Heart left ventricle (tissue), 16 donors: ENCODE results near the gene CCBE1. TPM values are rescaled to one million over a fixed set of nuclear protein-coding genes. Genes with fewer than 3 reads are reported as not detected.

Experiments used
- ATAC-seq, 4 donors: fragments of 200-7000 bp; cut with Tn5 transposase; one replicate each; pipeline ENCODE4 v1.9.1; 2020 to 2022; ENCODE audit warnings: moderate library complexity in 4 of 4, mild to moderate bottlenecking in 3 of 4, moderate number of reproducible peaks in 1 of 4
- DNase-seq, 5 donors: peaks; one replicate each; pipeline ENCODE4 v3.0.0-alpha.2; 2020
- H3K27ac ChIP-seq, 12 donors: fragments of 200-600 bp; sonication (generic) in 4 of 12; one replicate each; pipeline versions ENCODE4 v1.5.0 to v1.8.0; 2016 to 2022; ENCODE audit warnings: mild to moderate bottlenecking in 2 of 12
- H3K27me3 ChIP-seq, 9 donors: fragments of 200-600 bp; sonication (generic) in 2 of 9; one replicate each; pipeline versions ENCODE4 v1.5.1 to v1.8.0; 2016 to 2022; ENCODE audit warnings: mild to moderate bottlenecking in 3 of 9
- H3K36me3 ChIP-seq, 9 donors: fragments of 200-600 bp; sonication (generic) in 2 of 9; one replicate each; pipeline versions ENCODE4 v1.5.0 to v1.8.0; 2018 to 2022; ENCODE audit warnings: mild to moderate bottlenecking in 2 of 9
- H3K4me1 ChIP-seq, 12 donors: fragments of 200-600 bp; sonication (generic) in 4 of 12; one replicate each; pipeline versions ENCODE4 v1.5.0 to v1.8.0; 2016 to 2022; ENCODE audit warnings: mild to moderate bottlenecking in 3 of 12
- H3K4me3 ChIP-seq, 12 donors: fragments of 200-600 bp; sonication (generic) in 4 of 12; one replicate each; pipeline versions ENCODE4 v1.5.0 to v1.8.0; 2017 to 2022; ENCODE audit warnings: mild to moderate bottlenecking in 9 of 12, moderate library complexity in 4 of 12
- H3K9me3 ChIP-seq, 12 donors: fragments of 200-600 bp; sonication (generic) in 4 of 12; one replicate each; pipeline versions ENCODE4 v1.5.0 to v1.8.0; 2016 to 2022; ENCODE audit warnings: mild to moderate bottlenecking in 1 of 12
- POLR2A ChIP-seq, 2 donors: fragments of 450-650 bp; IDR thresholded peaks; one replicate each; pipeline ENCODE4 v1.6.1; 2017; ENCODE audit warnings: antibody characterized with exemption in 2 of 2, mild to moderate bottlenecking in 2 of 2, moderate library complexity in 2 of 2
- WGBS, 4 donors: extraction: QIAGEN DNeasy Blood & Tissue Kit in 2 of 4; methylation state at CpG; one replicate each; pipeline versions ENCODE4 v1.1.5 to v1.1.7; 2013 to 2018; 5-methylcytosine and 5-hydroxymethylcytosine counted together
- intact Hi-C, 10 donors: fragments of 100-400 bp; cut with DNase I; formaldehyde crosslinking; loops; one replicate each; pipeline versions ENCODE4 v1.11.1 to v1.14.2; 2022
- polyA plus RNA-seq, 2 donors: library from polyadenylated mRNA; stranded (reverse); fragments of 200-250 nt; gene quantifications; one replicate each; pipeline ENCODE4 v1.2.3, GENCODE V29; 2013
- total RNA-seq, 9 donors: library from RNA; depleted of rRNA in 2 of 9; stranded (reverse); fragments of >200 nt in 2 of 9; fragmentation: NEBNext Ultra II Directional in 3 of 9; extraction: Animal tissue kit (Norgen Biotek cat#: 25700) in 3 of 9; gene quantifications; one replicate each; pipeline versions ENCODE4 v1.1.0 to v1.2.4, GENCODE V29; 2016 to 2023
- TF ChIP-seq, protein P1 (sequence below), 12 donors: fragments of 200-600 bp; sonication (generic) in 4 of 12; IDR thresholded peaks; one replicate each; pipeline versions ENCODE4 v1.5.0 to v1.8.0; 2018 to 2022; ENCODE audit warnings: antibody characterized with exemption in 12 of 12, mild to moderate bottlenecking in 5 of 12
- donor health status: ischemic (EF 13 %, LVEDD 7.1; RV severe dilation, severe dysfunction).
- donor health status: healthy with polysubstance abuse.
- donor health status: DM: no; HTN: yes; CAD: no.
- donor health status: DM: no; HTN: no; CAD: no.
- donor health status: ischemic (EF 25% LVEDD 6.9; RV normal size, moderate dysfunction).
- donor health status: ischemic (EF 25% LVEDD 5.7; RV mildly dilated, moderate dysfunction).
- donor health status: healthy.
- donor health status: DM: yes; HTN: yes; CAD: no.
- donor health status: ischemic (EF 35%, LVEDD 5.7; RV mildly dilated, moderate dysfunction).
- donor health status: nonischemic (EF 11% LVEDD 7.7; RV severe dilation, severe dysfunction).
- donor health status: DM: yes; HTN: yes; CAD: no.
- donor health status: PGD.
- donor health status: ischemic (EF 29% LVEDD 5.4; RV normal size, mild dysfunction).
- donor health status: nonischemic (EF 23%, LVEDD 6.1; RV moderate dilation, normal function).

Gene CCBE1
- total and polyA plus RNA-seq, 11 donors = 0.15 to 6.3 (median 0.74) TPM

DNA sequence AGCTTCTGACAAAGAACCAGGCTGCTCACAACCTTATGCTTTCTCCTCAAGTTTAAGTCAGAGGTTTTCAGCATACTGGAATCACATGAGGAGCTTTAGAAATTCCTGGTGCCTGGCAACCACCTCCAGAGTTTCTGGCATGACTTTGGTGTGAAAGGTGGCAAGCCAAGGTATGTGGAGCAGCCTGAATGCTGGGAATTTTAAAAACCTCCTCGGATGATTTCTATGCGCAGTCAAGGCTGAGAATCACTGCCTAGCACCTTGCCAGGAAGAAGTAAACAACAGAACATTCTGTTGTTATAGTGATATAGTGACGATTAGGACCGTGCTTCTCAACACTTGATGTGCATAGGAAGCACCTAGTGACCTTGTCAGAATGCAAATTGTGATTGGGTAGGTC lies 11.7 kb downstream of the CCBE1 start:
- Histone ChIP-seq H3K27ac (peak overlapping the region in 1 of 12 donors; percentile 81), H3K4me1 (no peaks in the 10 kb centered on the region), H3K36me3 (no peaks in the 10 kb centered on the region), H3K27me3 (peaks cover 0 to 11% (median 0%) of the 10 kb centered on the region in 9 donors), H3K9me3 (no peaks in the 10 kb centered on the region), H3K4me3 (no peak overlapping the region)
- TF ChIP-seq POLR2A (IDR thresholded peaks at IDR 0.05) = no peak
- TF ChIP-seq, protein P1, sequence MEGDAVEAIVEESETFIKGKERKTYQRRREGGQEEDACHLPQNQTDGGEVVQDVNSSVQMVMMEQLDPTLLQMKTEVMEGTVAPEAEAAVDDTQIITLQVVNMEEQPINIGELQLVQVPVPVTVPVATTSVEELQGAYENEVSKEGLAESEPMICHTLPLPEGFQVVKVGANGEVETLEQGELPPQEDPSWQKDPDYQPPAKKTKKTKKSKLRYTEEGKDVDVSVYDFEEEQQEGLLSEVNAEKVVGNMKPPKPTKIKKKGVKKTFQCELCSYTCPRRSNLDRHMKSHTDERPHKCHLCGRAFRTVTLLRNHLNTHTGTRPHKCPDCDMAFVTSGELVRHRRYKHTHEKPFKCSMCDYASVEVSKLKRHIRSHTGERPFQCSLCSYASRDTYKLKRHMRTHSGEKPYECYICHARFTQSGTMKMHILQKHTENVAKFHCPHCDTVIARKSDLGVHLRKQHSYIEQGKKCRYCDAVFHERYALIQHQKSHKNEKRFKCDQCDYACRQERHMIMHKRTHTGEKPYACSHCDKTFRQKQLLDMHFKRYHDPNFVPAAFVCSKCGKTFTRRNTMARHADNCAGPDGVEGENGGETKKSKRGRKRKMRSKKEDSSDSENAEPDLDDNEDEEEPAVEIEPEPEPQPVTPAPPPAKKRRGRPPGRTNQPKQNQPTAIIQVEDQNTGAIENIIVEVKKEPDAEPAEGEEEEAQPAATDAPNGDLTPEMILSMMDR (IDR thresholded peaks at IDR 0.05) = no peak
- intact Hi-C loops = no loop called here
- WGBS, 4 donors = 17 to 30% (median 25%) methylated on average over 4 of the region's 4 CpGs
- ATAC-seq (no peak), DNase-seq (no peak)

DNA sequence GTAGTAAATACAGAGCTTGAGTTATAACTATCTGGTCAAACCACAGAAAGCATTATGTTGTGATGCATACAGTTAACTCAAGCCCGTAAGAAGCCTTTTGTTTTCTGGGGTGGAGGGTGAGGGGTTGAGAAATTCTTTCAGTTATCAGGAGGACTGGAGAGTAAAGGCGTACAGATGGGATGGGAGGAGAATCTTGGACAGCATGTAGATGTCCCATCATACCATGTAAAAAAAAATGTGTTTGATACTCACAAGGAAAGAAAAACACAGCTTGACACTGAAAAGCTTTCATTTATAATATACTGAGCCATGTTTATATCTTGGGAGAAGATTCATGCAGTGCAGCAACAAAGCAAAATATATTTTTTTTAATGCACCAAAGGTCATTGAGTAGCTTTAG lies 12.4 kb downstream of the CCBE1 start:
- intact Hi-C loops = no loop called here
- no peak for ATAC-seq

DNA sequence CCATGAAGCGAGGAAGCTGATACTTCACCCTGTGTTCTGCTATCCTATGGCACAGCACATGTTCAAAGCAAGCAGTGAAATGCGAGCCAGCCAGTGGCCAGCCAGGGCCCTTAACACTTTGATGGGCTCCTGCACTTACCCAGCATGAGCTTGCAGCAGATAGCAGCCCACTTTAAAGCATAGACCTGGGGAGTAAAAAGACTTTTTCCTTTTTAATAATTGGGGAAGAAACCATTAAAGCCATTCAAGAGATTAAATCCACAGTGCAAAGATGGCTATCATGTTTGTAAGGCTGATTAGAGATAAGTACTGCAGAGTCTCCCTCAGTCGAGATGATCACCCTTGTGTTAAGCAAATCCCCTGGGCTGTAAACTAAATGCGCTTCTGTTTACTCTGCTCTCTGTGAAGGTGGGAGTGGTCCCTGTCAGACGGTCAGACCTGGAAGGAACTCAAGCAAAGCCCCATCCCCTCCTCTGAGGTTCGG lies 15.7 kb downstream of the CCBE1 start:
- H3K9me3 ChIP-seq = no peaks in the 10 kb centered on the region
- ATAC-seq (no peak), DNase-seq (no peak)
- H3K4me1 ChIP-seq = no peaks in the 10 kb centered on the region
- no peak overlapping the region for H3K4me3 ChIP-seq
- peaks cover 0 to 3% (median 0%) of the 10 kb centered on the region in 9 donors for H3K27me3 ChIP-seq
- intact Hi-C loops = no loop called here
- H3K36me3 ChIP-seq = no peaks in the 10 kb centered on the region
- 47 to 60% (median 56%) methylated on average over 6 of the region's 6 CpGs for WGBS, 4 donors
- H3K27ac ChIP-seq = peak overlapping the region in 1 of 12 donors; percentile 81
- no peak for TF ChIP-seq POLR2A (IDR thresholded peaks at IDR 0.05)

More for the DNA sequence above, 12.4 kb downstream of the CCBE1 start:
- no peak overlapping the region for H3K4me3 ChIP-seq
- H3K36me3 ChIP-seq = no peaks in the 10 kb centered on the region
- no peak for DNase-seq
- 58 to 76% (median 73%) methylated on average over 2 of the region's 2 CpGs for WGBS, 4 donors
- TF ChIP-seq, protein P1 (IDR thresholded peaks at IDR 0.05) = no peak
- no peak for TF ChIP-seq POLR2A (IDR thresholded peaks at IDR 0.05)
- peaks cover 0 to 6% (median 0%) of the 10 kb centered on the region in 9 donors for H3K27me3 ChIP-seq
- peak overlapping the region in 1 of 12 donors; percentile 81 for H3K27ac ChIP-seq
- no peaks in the 10 kb centered on the region for H3K9me3 ChIP-seq
- no peaks in the 10 kb centered on the region for H3K4me1 ChIP-seq

DNA sequence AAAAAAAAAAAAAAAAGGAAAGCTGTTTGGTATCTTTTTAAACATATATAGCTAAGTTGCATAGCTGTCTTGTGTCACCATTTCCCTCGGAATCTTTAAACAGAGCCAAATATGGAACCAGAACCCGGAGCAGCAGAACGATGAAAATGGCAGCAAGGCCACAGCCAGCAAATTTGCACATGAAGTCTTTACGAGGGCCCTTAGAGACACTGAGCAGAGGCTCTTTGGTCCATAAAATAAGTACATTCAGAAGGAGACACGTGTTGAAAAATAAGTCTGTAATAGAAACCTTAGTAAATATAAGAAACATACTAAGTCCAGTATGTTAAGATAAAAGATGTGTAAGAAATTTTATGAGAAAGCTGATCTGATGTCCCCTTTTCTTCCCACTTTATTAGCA lies 16.2 kb downstream of the CCBE1 start:
- TF ChIP-seq POLR2A (IDR thresholded peaks at IDR 0.05) = no peak
- TF ChIP-seq, protein P1 (IDR thresholded peaks at IDR 0.05) = no peak
- H3K36me3 ChIP-seq = no peaks in the 10 kb centered on the region
- DNase-seq = no peak
- no peaks in the 10 kb centered on the region for H3K4me1 ChIP-seq
- H3K27me3 ChIP-seq = peaks cover 0 to 3% (median 0%) of the 10 kb centered on the region in 9 donors
- ATAC-seq = no peak
- H3K9me3 ChIP-seq = no peaks in the 10 kb centered on the region
- intact Hi-C loops = no loop called here
- H3K4me3 ChIP-seq = no peak overlapping the region
- H3K27ac ChIP-seq = peak overlapping the region in 1 of 12 donors; percentile 81
- WGBS, 4 donors = 76 to 86% (median 84%) methylated on average over 5 of the region's 5 CpGs

DNA sequence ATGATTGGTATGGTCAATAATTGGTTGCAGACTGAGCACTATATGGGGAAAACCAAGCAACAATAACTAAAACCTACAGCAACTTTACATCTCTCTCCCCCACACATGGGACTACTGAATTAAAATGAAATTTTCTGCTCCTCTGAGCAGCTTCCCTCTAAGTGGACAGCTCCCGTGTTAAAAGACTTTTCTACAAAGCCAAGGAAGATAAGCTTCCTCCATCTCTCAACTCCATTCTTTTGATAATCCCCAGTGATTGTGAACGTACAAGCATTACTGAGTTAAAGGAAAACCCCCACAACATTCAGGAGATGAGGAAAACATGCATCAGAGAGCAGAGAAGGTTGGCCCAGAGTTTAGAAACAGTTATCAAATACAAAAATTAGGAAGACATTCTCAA lies 21.9 kb downstream of the CCBE1 start:
- H3K27me3 ChIP-seq = no peaks in the 10 kb centered on the region
- H3K9me3 ChIP-seq = no peaks in the 10 kb centered on the region
- DNase-seq (no peak), ATAC-seq (no peak)
- TF ChIP-seq, protein P1 (IDR thresholded peaks at IDR 0.05) = no peak
- TF ChIP-seq POLR2A (IDR thresholded peaks at IDR 0.05) = no peak
- intact Hi-C loops = no loop called here
- WGBS, 4 donors = 21 to 31% (median 26%) methylated on average over 2 of the region's 2 CpGs
- H3K27ac ChIP-seq = peak overlapping the region in 1 of 12 donors; percentile 81
- H3K4me3 ChIP-seq = no peak overlapping the region
- no peaks in the 10 kb centered on the region for H3K36me3 ChIP-seq
- H3K4me1 ChIP-seq = no peaks in the 10 kb centered on the region
